IPS DF 19.7 (cell line): Measurements from ENCODE around the gene CYTH4.
"Not testable (repeated sequence)": the region's sequence is repeated elsewhere in the genome, so short reads cannot be mapped to it uniquely, and the experiment has no call there.

Experiments used
- DNase-seq: peaks from one replicate; pipeline ENCODE4 v3.0.0-alpha.2; 2013; ENCODE audit warnings: low read depth, low spot score

Gene CYTH4

GRCh38 chr22:37249986-37250385 is 32.3 kb upstream of the CYTH4 start:
- DNase-seq: no peak

GRCh38 chr22:37251836-37252235 is 30.5 kb upstream of the CYTH4 start:
- DNase-seq: not testable (repeated sequence)

GRCh38 chr22:37253126-37253660 is 29.1 kb upstream of the CYTH4 start:
- no peak for DNase-seq

- DNase-seq: no peak
These were observed 28.0 kb upstream of the CYTH4 start for GRCh38 chr22:37254209-37254866.

- no peak for DNase-seq
These were observed 27.5 kb upstream of the CYTH4 start for GRCh38 chr22:37254867-37255233.

GRCh38 chr22:37255558-37256006 is 26.7 kb upstream of the CYTH4 start:
- DNase-seq: no peak

- no peak for DNase-seq
These were observed 26.1 kb upstream of the CYTH4 start for GRCh38 chr22:37256075-37256726.

- no peak for DNase-seq
These were observed 24.1 kb upstream of the CYTH4 start for GRCh38 chr22:37258005-37258752.

- no peak for DNase-seq
These were observed 23.4 kb upstream of the CYTH4 start for GRCh38 chr22:37258753-37259401.

GRCh38 chr22:37259540-37260029 is 22.7 kb upstream of the CYTH4 start:
- no peak for DNase-seq

GRCh38 chr22:37260155-37260795 is 22.0 kb upstream of the CYTH4 start:
- no peak for DNase-seq

- DNase-seq: no peak
These were observed 21.4 kb upstream of the CYTH4 start for GRCh38 chr22:37260901-37261336.

GRCh38 chr22:37262346-37262745 is 20.0 kb upstream of the CYTH4 start:
- DNase-seq: no peak

GRCh38 chr22:37263966-37264887 is 18.1 kb upstream of the CYTH4 start:
- DNase-seq: no peak

- no peak for DNase-seq
These were observed 15.7 kb upstream of the CYTH4 start for GRCh38 chr22:37266581-37267134.

- no peak for DNase-seq
These were observed 15.1 kb upstream of the CYTH4 start for GRCh38 chr22:37267135-37267587.

GRCh38 chr22:37267661-37268413 is 14.5 kb upstream of the CYTH4 start:
- DNase-seq: no peak

- no peak for DNase-seq
These were observed 12.2 kb upstream of the CYTH4 start for GRCh38 chr22:37269936-37270678.
